ENCODE measurements around the gene HVCN1.

HVCN1 gene

GRCh38 chr12:110613771-110614684 lies 74.9 kb downstream of the HVCN1 start, which contains the start of gene TCTN1 (continued):
- TF ChIP-seq ZNF704 (tag by site-specific recombination; IDR thresholded peaks at IDR 0.05) (no peak), ZXDB (tag by site-specific recombination; IDR thresholded peaks at IDR 0.05) (peak; percentile 84), ZNF76 (tag by site-specific recombination; IDR thresholded peaks at IDR 0.05; ENCODE audit: borderline replicate concordance, low read depth) (peak; percentile 96), SP7 (tag by site-specific recombination; IDR thresholded peaks at IDR 0.05) (peak; percentile 64), PRDM10 (tag by site-specific recombination; IDR thresholded peaks at IDR 0.05) (no peak; the same call in 1 of the 2 replicates), ZNF473 (tag by site-specific recombination; IDR thresholded peaks at IDR 0.05) (no peak), GLIS1 (tag by site-specific recombination; IDR thresholded peaks at IDR 0.05) (peak; percentile 99), ZSCAN30 (tag by site-specific recombination; IDR thresholded peaks at IDR 0.05) (peak; percentile 69; the same call in 1 of the 2 replicates), ZBTB20 (tag by site-specific recombination; IDR thresholded peaks at IDR 0.05) (peak; percentile 60), ZEB2 (tag by site-specific recombination; IDR thresholded peaks at IDR 0.05) (peak; percentile 68), ZFP41 (tag by site-specific recombination; IDR thresholded peaks at IDR 0.05; ENCODE audit: borderline replicate concordance) (no peak), ZNF146 (tag by site-specific recombination; IDR thresholded peaks at IDR 0.05) (no peak), GFI1B (tag by site-specific recombination; IDR thresholded peaks at IDR 0.05) (0 out of 2 replicates have a peak, but pooled peaks have one; percentile 40), ZNF571 (tag by site-specific recombination; IDR thresholded peaks at IDR 0.05) (no peak), ZIC2 (tag by site-specific recombination; IDR thresholded peaks at IDR 0.05) (peak; percentile 92), ZBTB48 (tag by site-specific recombination; IDR thresholded peaks at IDR 0.05) (peak; percentile 75; the same call in 1 of the 2 replicates), ZNF18 (tag by site-specific recombination; IDR thresholded peaks at IDR 0.05) (peak; percentile 96), MYNN (tag by site-specific recombination; IDR thresholded peaks at IDR 0.05; ENCODE audit: borderline replicate concordance) (peak; percentile 83; the same call in 1 of the 2 replicates), YY1 (tag by site-specific recombination; IDR thresholded peaks at IDR 0.05) (no peak), ZBTB17 (tag by site-specific recombination; IDR thresholded peaks at IDR 0.05) (peak; percentile 88), ZNF629 (tag by site-specific recombination; IDR thresholded peaks at IDR 0.05) (peak; percentile 43), BCL6B (tag by site-specific recombination; IDR thresholded peaks at IDR 0.05) (no peak), ZNF10 (tag by site-specific recombination; IDR thresholded peaks at IDR 0.05) (0 out of 2 replicates have a peak, but pooled peaks have one; percentile 9), ZNF501 (tag by site-specific recombination; IDR thresholded peaks at IDR 0.05) (peak; percentile 90), HIC1 (tag by site-specific recombination; IDR thresholded peaks at IDR 0.05) (peak; percentile 79), SP2 (tag by site-specific recombination; IDR thresholded peaks at IDR 0.05) (peak; percentile 88), ZBTB26 (tag by site-specific recombination; optimal IDR thresholded peaks at IDR 0.05) (peak; percentile 67)
